ENCODE measurements around the gene ALKBH2. TPM values are rescaled to one million over a fixed set of nuclear protein-coding genes. Genes with fewer than 3 reads are reported as not detected.
A peak's percentile ranks its signal among the peaks of the same experiment; 100 is the strongest.

The ALKBH2 gene
- total RNA-seq, 2 experiments from 2014 or later = 31.1 to 32.7 TPM

DNA sequence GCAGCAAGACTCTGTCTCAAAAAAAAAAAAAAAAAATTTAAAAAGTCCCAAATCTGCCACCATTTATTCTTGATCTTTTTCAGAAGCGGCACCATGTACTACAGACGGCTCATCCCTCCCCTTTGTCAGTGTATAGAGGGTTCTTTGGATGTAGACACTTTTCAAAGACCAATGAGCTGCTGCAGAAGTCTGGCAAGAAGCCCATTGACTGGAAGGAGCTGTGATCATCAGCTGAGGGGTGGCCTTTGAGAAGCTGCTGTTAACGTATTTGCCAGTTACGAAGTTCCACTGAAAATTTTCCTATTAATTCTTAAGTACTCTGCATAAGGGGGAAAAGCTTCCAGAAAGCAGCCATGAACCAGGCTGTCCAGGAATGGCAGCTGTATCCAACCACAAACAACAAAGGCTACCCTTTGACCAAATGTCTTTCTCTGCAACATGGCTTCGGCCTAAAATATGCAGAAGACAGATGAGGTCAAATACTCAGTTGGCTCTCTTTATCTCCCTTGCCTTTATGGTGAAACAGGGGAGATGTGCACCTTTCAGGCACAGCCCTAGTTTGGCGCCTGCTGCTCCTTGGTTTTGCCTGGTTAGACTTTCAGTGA is 16.6 kb upstream of the ALKBH2 start:
- intact Hi-C loops (cut with micrococcal nuclease) = no loop called here
- peak overlapping the region; percentile 31 for H3K27ac Mint-ChIP-seq
- CTCF ChIA-PET = no interaction called here
- no peak overlapping the region for H3K4me3 Mint-ChIP-seq
- peaks cover 20% of the 10 kb centered on the region for H3K36me3 Mint-ChIP-seq (ENCODE audit: low read depth)
- peaks cover 19% of the 10 kb centered on the region for H3K4me1 Mint-ChIP-seq (ENCODE audit: low read depth)
- no peaks in the 10 kb centered on the region for H3K9me3 Mint-ChIP-seq
- no peak for DNase-seq
- H3K27me3 Mint-ChIP-seq (ENCODE audit: low read depth) = no peaks in the 10 kb centered on the region

DNA sequence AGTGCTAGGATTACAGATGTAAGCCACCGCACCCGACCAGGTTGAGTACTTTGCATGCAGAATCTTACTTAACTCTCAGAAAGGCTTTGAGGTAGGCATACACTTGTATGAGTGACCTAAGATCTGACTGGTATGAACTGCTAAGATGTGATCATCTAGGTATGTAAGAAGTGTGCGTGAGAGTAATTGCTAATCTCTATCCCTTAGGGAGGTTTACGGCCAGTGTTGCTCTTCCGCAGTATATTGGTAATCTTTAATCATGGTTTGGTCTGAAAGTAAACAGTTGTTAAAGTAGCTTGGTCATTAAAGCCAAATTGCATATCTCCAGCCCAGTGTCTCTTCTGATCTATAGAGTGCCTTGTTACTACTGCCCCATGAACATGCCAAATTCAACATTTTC is 11.9 kb upstream of the ALKBH2 start:
- Mint-ChIP-seq H3K4me3 (no peak overlapping the region), H3K36me3 (ENCODE audit: low read depth) (peaks cover 37% of the 10 kb centered on the region)

DNA sequence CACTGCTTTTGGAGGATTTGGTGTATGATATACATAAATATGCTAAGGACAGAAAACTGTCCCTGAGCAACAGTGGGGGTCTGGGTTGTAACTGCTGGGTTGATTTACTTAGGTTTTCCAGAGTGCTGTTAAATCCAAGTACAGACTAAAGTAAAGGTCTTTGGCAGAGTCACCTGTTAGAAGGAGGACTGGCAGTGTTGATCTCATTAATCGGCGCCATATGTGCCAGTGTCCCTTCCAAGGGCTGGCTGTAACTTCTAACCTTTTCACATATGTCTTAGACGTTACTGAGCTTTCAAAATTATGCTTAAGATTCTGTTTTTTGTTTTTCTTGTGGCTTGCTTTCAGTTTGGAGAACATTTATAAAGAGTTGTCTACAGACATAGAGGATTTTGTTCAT is 9.2 kb upstream of the ALKBH2 start:
- Mint-ChIP-seq H3K4me3 (no peak overlapping the region), H3K36me3 (ENCODE audit: low read depth) (peaks cover 35% of the 10 kb centered on the region), H3K27me3 (ENCODE audit: low read depth) (no peaks in the 10 kb centered on the region), H3K27ac (no peak overlapping the region), H3K9me3 (no peaks in the 10 kb centered on the region), H3K4me1 (ENCODE audit: low read depth) (peaks cover 23% of the 10 kb centered on the region)
- CTCF ChIA-PET = no interaction called here
- intact Hi-C loops (cut with micrococcal nuclease) = no loop called here
- DNase-seq = no peak

More for the DNA sequence above, 11.9 kb upstream of the ALKBH2 start:
- H3K4me1 Mint-ChIP-seq (ENCODE audit: low read depth) = peaks cover 7% of the 10 kb centered on the region
- CTCF ChIA-PET = no interaction called here
- intact Hi-C loops (cut with micrococcal nuclease) = no loop called here
- no peak for DNase-seq
- H3K9me3 Mint-ChIP-seq = no peaks in the 10 kb centered on the region
- H3K27me3 Mint-ChIP-seq (ENCODE audit: low read depth) = no peaks in the 10 kb centered on the region
- no peak overlapping the region for H3K27ac Mint-ChIP-seq

DNA sequence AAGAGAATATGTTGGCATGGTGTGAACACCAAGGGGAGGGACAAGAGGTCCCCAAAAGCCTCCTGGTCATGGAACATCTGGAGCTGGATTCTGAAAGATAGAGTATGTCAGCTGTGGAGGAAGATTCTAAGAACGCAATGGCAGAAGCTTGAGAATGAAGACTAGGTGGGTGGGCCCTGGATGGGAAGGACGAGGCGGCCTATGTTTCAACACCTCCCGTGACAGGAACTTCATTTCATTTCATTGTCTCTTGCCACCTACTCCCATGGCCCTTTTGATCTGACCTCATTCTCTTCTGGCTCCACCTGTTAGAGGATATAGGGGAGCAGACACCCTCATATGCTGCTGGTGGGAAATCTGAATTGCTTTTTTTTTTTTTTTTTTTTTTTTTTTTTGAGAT is 7.5 kb upstream of the ALKBH2 start:
- H3K36me3 Mint-ChIP-seq (ENCODE audit: low read depth) = peaks cover 33% of the 10 kb centered on the region
- no peak for DNase-seq
- H3K4me3 Mint-ChIP-seq = no peak overlapping the region
- intact Hi-C loops (cut with micrococcal nuclease) = no loop called here
- H3K9me3 Mint-ChIP-seq = no peaks in the 10 kb centered on the region
- H3K4me1 Mint-ChIP-seq (ENCODE audit: low read depth) = peaks cover 23% of the 10 kb centered on the region
- no peak overlapping the region for H3K27ac Mint-ChIP-seq
- H3K27me3 Mint-ChIP-seq (ENCODE audit: low read depth) = no peaks in the 10 kb centered on the region
- CTCF ChIA-PET = interaction anchor here (0.6 to 4.1 kb wide), 2 partner anchors 12 to 53 kb away, joined by 4 to 21 read pairs; no protein-coding TSS in a partner anchor

DNA sequence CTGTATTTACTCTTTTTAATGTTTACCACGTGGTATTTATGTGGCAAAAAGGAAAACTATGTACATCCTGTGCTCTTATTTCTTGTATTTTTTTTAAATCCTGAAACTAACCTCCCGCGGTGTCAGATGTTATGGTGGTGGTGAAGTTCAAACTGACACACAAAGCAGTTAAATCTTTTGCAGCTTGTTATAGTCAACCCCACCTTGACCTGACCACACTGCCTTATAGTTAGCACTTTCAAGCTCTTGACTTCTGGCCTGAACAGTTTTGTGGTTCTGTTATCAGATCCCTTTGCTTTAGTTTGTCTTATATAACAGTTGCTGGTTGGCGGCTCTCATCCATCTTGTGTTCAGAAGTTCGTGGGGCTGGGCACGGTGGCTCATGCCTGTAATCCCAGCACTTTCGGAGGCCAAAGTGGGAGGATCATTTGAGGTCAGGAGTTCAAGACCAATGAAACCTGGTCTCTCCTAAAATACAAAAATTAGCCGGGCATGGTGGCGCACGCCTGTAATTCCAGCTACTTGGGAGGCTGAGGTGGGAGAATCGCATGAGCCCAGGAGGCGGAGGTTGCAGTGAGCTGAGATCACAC is 6.3 kb upstream of the ALKBH2 start:
- peaks cover 24% of the 10 kb centered on the region for H3K4me1 Mint-ChIP-seq (ENCODE audit: low read depth)
- no peak overlapping the region for H3K27ac Mint-ChIP-seq
- CTCF ChIA-PET = interaction anchor here (4.1 kb wide), 1 partner anchor 13 kb away, joined by 21 read pairs; no protein-coding TSS in a partner anchor
- intact Hi-C loops (cut with micrococcal nuclease) = no loop called here
- no peak for DNase-seq
- H3K4me3 Mint-ChIP-seq = peak overlapping the region; percentile 76
- no peaks in the 10 kb centered on the region for H3K27me3 Mint-ChIP-seq (ENCODE audit: low read depth)
- peaks cover 28% of the 10 kb centered on the region for H3K36me3 Mint-ChIP-seq (ENCODE audit: low read depth)
- H3K9me3 Mint-ChIP-seq = no peaks in the 10 kb centered on the region

DNA sequence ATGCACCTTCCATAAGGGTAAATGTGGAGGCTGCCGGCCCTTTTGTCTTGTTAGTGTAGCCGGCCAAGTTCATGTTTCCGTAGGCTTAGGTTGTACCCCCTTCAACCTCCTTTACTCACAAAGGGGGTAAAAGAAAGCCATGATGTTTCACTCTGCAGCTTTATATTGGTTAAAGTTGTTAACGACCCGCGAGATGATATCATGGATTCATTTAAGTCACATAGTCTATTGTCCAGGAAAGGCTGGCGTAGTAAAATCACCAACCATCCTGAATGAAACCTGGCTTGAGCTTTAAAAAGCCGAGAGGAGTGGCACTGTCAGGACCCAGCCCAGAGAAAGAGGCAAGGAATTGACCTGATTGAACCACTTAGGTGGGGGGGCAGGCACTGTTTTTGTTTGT is 5.4 kb upstream of the ALKBH2 start:
- H3K4me1 Mint-ChIP-seq (ENCODE audit: low read depth) = peaks cover 31% of the 10 kb centered on the region
- no peaks in the 10 kb centered on the region for H3K9me3 Mint-ChIP-seq
- peaks cover 24% of the 10 kb centered on the region for H3K36me3 Mint-ChIP-seq (ENCODE audit: low read depth)
- DNase-seq = no peak
- no peak overlapping the region for H3K27ac Mint-ChIP-seq
- H3K4me3 Mint-ChIP-seq = peak overlapping the region; percentile 76
- intact Hi-C loops (cut with micrococcal nuclease) = loop anchor here (1.0 kb wide), 3 partner anchors 45 to 475 kb away; partner anchors contain the start of genes MMAB and MVK
- no peaks in the 10 kb centered on the region for H3K27me3 Mint-ChIP-seq (ENCODE audit: low read depth)
- CTCF ChIA-PET = interaction anchor here (0.9 to 4.1 kb wide), 2 partner anchors 14 to 148 kb away, joined by 3 to 21 read pairs; no protein-coding TSS in a partner anchor

DNA sequence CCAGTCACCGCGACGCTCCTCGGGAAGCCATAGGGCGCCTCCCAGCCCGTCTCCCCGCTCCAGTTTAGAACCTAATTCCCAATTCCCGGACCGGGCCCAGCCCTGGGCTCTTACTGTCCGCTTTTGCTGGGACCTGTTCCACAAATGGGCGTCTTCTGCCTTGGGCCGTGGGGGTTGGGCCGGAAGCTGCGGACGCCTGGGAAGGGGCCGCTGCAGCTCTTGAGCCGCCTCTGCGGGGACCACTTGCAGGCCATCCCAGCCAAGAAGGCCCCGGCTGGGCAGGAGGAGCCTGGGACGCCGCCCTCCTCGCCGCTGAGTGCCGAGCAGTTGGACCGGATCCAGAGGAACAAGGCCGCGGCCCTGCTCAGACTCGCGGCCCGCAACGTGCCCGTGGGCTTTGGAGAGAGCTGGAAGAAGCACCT is 4.9 kb upstream of the ALKBH2 start:
- DNase-seq = peak; percentile 38
- no peaks in the 10 kb centered on the region for H3K27me3 Mint-ChIP-seq (ENCODE audit: low read depth)
- intact Hi-C loops (cut with micrococcal nuclease) = loop anchor here (1.0 kb wide), 3 partner anchors 45 to 475 kb away; partner anchors contain the start of genes MMAB and MVK
- CTCF ChIA-PET = interaction anchor here (0.9 to 4.1 kb wide), 2 partner anchors 14 to 148 kb away, joined by 3 to 21 read pairs; no protein-coding TSS in a partner anchor
- peaks cover 24% of the 10 kb centered on the region for H3K36me3 Mint-ChIP-seq (ENCODE audit: low read depth)
- H3K9me3 Mint-ChIP-seq = no peaks in the 10 kb centered on the region
- H3K4me3 Mint-ChIP-seq = peak overlapping the region; percentile 76
- peak overlapping the region; percentile 36 for H3K27ac Mint-ChIP-seq
- peaks cover 34% of the 10 kb centered on the region for H3K4me1 Mint-ChIP-seq (ENCODE audit: low read depth)

DNA sequence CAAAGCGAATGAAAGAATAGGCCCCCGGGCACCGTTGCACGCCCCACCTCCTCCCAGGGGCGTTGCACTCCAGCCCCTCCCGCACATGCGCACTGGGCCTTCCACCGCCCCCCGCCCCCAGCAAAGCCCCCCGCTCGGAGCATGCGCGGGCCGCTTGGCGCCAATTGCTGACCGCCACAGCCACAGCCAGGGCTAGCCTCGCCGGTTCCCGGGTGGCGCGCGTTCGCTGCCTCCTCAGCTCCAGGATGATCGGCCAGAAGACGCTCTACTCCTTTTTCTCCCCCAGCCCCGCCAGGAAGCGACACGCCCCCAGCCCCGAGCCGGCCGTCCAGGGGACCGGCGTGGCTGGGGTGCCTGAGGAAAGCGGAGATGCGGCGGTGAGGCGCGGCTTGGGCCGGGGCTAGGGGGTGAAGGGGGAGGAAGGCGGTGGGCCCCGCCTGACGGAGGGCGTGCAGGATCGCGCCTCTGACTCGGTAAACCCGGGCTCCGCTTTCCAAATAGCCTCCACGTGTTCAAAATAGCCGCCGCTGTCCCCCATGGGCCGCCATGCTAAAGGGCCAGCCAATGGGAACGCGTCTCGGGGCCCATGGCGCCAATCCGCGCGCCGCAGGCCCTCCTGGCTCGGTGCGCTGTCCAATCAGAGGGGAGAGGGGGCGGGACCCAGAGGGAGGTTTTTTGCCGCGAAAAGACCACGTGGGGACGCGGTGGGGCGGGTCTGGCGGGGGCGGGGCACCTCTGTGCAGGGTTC is 4.3 kb upstream of the ALKBH2 start, which contains the start of gene UNG:
TSS of gene UNG (plus strand) at position 163 of the 748 bp plus-strand sequence. CDS start at position 246, 83 bp downstream.
- intact Hi-C loops (cut with micrococcal nuclease) = loop anchor here (1.0 kb wide), 4 partner anchors 44 to 476 kb away; partner anchors contain the start of genes CORO1C, MMAB and MVK
- peak; percentile 98 for DNase-seq
- Mint-ChIP-seq H3K9me3 (no peaks in the 10 kb centered on the region), H3K4me3 (peak within 1 kb of the TSS; percentile 76), H3K36me3 (ENCODE audit: low read depth) (peaks cover 24% of the 10 kb centered on the region), H3K27me3 (ENCODE audit: low read depth) (no peaks in the 10 kb centered on the region), H3K27ac (peak within 1 kb of the TSS; percentile 56), H3K4me1 (ENCODE audit: low read depth) (peaks cover 39% of the 10 kb centered on the region)
- CTCF ChIA-PET = interaction anchor here (0.7 to 0.9 kb wide), 2 partner anchors 14 to 147 kb away, joined by 3 to 4 read pairs; no protein-coding TSS in a partner anchor

DNA sequence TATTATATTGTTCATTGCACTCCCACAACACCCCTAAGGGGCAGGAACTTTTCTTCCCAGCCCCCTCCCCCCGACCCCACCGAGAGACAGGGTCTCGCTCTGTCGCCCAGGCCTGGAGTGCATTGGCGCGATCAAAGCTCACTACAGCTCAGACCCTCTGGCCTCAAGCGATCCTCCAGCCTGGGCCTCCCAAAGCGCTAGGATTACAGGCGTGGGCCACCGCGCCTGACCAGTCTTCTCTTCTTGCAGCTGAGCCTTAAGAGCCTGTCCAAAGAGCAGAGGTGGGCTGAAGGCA is 3.8 kb upstream of the ALKBH2 start:
- CTCF ChIA-PET = interaction anchor here (0.7 kb wide), 1 partner anchor 15 kb away, joined by 4 read pairs; no protein-coding TSS in a partner anchor
- Mint-ChIP-seq H3K27ac (no peak overlapping the region), H3K4me1 (ENCODE audit: low read depth) (peaks cover 44% of the 10 kb centered on the region), H3K27me3 (ENCODE audit: low read depth) (no peaks in the 10 kb centered on the region), H3K9me3 (no peaks in the 10 kb centered on the region), H3K4me3 (peak overlapping the region; percentile 76), H3K36me3 (ENCODE audit: low read depth) (peaks cover 26% of the 10 kb centered on the region)
- DNase-seq = no peak
- intact Hi-C loops (cut with micrococcal nuclease) = loop anchor here (1.0 kb wide), 1 partner anchor 366 kb away; the partner anchor contains the start of gene CORO1C

DNA sequence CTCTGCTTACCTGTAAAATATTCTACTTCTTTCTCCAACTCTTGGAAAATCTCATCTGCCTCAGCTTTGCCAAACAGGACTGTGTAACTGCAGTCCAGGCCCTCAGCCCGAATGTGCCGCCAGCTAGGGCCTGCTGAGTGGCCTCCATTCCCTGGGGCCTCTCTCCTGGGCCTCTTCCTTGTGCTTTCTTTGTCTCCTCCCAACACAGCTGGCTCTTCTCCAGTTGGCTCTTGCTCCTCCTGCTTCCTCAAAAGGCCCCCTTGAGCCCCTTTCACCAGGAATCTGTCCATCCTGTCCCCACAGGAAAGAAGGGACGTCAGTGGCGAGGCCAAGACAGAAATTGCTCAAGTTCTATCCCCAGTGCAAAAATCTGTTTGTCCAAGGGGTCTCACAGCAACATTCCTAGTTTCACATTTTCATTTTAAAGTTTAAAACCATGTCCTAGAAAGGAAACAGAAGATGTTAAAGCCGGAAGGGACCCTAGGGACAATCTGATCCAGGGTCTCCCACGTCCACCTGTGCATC is 713 bp downstream of the ALKBH2 start:
- peaks cover 27% of the 10 kb centered on the region for H3K36me3 Mint-ChIP-seq (ENCODE audit: low read depth)
- peak overlapping the region; percentile 85 for H3K4me3 Mint-ChIP-seq
- no peaks in the 10 kb centered on the region for H3K27me3 Mint-ChIP-seq (ENCODE audit: low read depth)
- no peaks in the 10 kb centered on the region for H3K9me3 Mint-ChIP-seq
- CTCF ChIA-PET = interaction anchor here (0.5 to 5.4 kb wide), 12 partner anchors 28 to 519 kb away, joined by 3 to 41 read pairs (median 4); partner anchors contain the start of gene DAO
- H3K4me1 Mint-ChIP-seq (ENCODE audit: low read depth) = peaks cover 44% of the 10 kb centered on the region
- intact Hi-C loops (cut with micrococcal nuclease) = loop anchor here (1.0 to 5.0 kb wide), 12 partner anchors 40 to 575 kb away; partner anchors contain the start of genes CORO1C, FICD, SELPLG and SSH1
- no peak for DNase-seq
- H3K27ac Mint-ChIP-seq = peak overlapping the region; percentile 81

DNA sequence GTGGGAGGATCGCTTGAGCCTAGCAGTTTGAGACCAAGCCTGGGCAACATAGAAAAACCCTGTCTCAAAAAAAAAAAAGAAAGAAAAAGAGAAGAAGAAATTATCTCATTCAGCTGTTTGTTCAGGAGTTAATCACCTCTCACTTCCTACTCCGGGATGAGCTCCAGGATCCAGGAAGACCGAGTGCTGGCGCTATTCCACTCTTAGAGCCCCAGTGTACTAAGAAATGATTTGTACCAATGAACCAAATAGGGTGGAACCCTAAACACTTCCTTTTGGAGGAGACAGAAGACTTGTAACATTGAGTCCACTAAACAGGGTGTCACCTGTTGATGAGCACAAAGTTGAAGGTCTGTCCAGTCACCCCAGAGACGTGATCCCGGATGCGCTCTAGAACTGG is 3.6 kb downstream of the ALKBH2 start:
- Mint-ChIP-seq H3K4me3 (no peak overlapping the region), H3K27me3 (ENCODE audit: low read depth) (no peaks in the 10 kb centered on the region), H3K27ac (no peak overlapping the region), H3K36me3 (ENCODE audit: low read depth) (peaks cover 27% of the 10 kb centered on the region), H3K4me1 (ENCODE audit: low read depth) (peaks cover 44% of the 10 kb centered on the region), H3K9me3 (no peaks in the 10 kb centered on the region)
- intact Hi-C loops (cut with micrococcal nuclease) = loop anchor here (5.0 kb wide), 1 partner anchor 572 kb away; the partner anchor contains the start of gene FICD
- CTCF ChIA-PET = no interaction called here
- no peak for DNase-seq

DNA sequence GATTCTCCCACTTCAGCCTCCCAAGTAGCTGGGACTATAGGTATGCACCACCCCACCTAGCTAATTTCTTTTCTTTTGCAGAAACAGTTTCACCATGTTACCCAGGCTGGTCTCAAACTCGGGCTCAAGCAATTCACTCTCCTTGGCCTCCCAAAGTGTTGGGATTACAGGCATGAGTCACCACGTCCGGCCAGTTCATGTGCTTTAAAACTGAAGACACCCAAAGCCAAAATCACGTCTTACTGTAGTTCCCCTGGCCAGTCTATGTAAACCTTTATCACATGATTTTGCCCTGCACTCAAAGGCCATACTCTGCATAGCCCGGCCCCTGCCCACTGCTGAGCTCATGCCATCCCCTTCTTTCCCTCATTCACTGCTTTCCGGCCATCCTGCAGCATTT is 4.5 kb downstream of the ALKBH2 start:
- H3K4me1 Mint-ChIP-seq (ENCODE audit: low read depth) = peaks cover 38% of the 10 kb centered on the region
- CTCF ChIA-PET = no interaction called here
- peak overlapping the region; percentile 3 for H3K27ac Mint-ChIP-seq
- H3K27me3 Mint-ChIP-seq (ENCODE audit: low read depth) = no peaks in the 10 kb centered on the region
- no peak overlapping the region for H3K4me3 Mint-ChIP-seq
- no peaks in the 10 kb centered on the region for H3K9me3 Mint-ChIP-seq
- intact Hi-C loops (cut with micrococcal nuclease) = no loop called here
- H3K36me3 Mint-ChIP-seq (ENCODE audit: low read depth) = peaks cover 27% of the 10 kb centered on the region
- no peak for DNase-seq
